Kidney glomerular epithelial cell (primary cell): ENCODE results near the gene FNBP1.

Experiments used
- DNase-seq: peaks from one replicate; lab custom pipeline; 2025; lab: John Stamatoyannopoulos, UW

The FNBP1 gene

GRCh38 chr9:130045725-130046450 is 2.9 kb upstream of the FNBP1 start:
- DNase-seq = no peak

GRCh38 chr9:130043654-130044623 is 950 bp upstream of the FNBP1 start:
- no peak for DNase-seq

- no peak for DNase-seq
Observed at GRCh38 chr9:130042406-130042884, 544 bp downstream of the FNBP1 start.

GRCh38 chr9:130041648-130042405 is 1.2 kb downstream of the FNBP1 start:
- peak; percentile 38 for DNase-seq

- no peak for DNase-seq
Observed at GRCh38 chr9:130040984-130041647, 1.9 kb downstream of the FNBP1 start.

GRCh38 chr9:130039528-130040147 is 3.4 kb downstream of the FNBP1 start:
- no peak for DNase-seq

- DNase-seq = peak; percentile 65
Observed at GRCh38 chr9:130036099-130036498, 6.9 kb downstream of the FNBP1 start.

GRCh38 chr9:130034570-130034969 is 8.4 kb downstream of the FNBP1 start:
- DNase-seq = no peak

GRCh38 chr9:130030651-130031127 is 12.3 kb downstream of the FNBP1 start:
- no peak for DNase-seq

GRCh38 chr9:130029223-130029973 is 13.6 kb downstream of the FNBP1 start:
- no peak for DNase-seq

GRCh38 chr9:130028493-130029222 is 14.3 kb downstream of the FNBP1 start:
- DNase-seq = no peak

GRCh38 chr9:130027533-130028365 is 15.2 kb downstream of the FNBP1 start:
- no peak for DNase-seq

GRCh38 chr9:130026583-130027340 is 16.2 kb downstream of the FNBP1 start:
- DNase-seq = no peak

GRCh38 chr9:130024597-130024994 is 18.4 kb downstream of the FNBP1 start:
- peak; percentile 76 for DNase-seq

- DNase-seq = no peak
Observed at GRCh38 chr9:130023994-130024596, 18.9 kb downstream of the FNBP1 start.

GRCh38 chr9:130023144-130023787 is 19.7 kb downstream of the FNBP1 start:
- DNase-seq = peak; percentile 67
